K562 (cell line): ENCODE measurements around the gene CLDN15. TPM values are rescaled to one million over a fixed set of nuclear protein-coding genes. Genes with fewer than 3 reads are reported as not detected.
A peak's percentile ranks its signal among the peaks of the same experiment; 100 is the strongest.

Experiments
- ATAC-seq: fragments of 200-7000 bp; cut with Tn5 transposase; 3 replicates; pipeline ENCODE4 v1.9.1; 2020; ENCODE audit warnings: moderate library complexity
- BruUV-seq: library from RNA; stranded (reverse); fragments of 400-500 nt; replicated peaks from 2 replicates; lab custom pipeline; 2021; lab: Mats Ljungman, UMichigan
- CTCF ChIA-PET: fragments of 300-600 bp; formaldehyde crosslinking; extraction: SDS; loops from one replicate; lab custom pipeline; 2021; ENCODE audit warnings: low intra/inter-chr PET ratio; lab: Yijun Ruan, JAX
- POLR2A ChIA-PET: fragments of 300-600, 350-650 bp; sonication (Branson Sonifier 250); formaldehyde crosslinking; extraction: SDS; loops from one replicate; lab custom pipeline; 2021; ENCODE audit warnings: antibody characterized with exemption, inconsistent platforms; lab: Yijun Ruan, JAX
- DNase-seq, 4 experiments: peaks; one replicate each; pipeline versions ENCODE4 v3.0.0 to v3.0.0-alpha.2; 2011 to 2018; ENCODE audit warnings: low spot score in 3 of 4, mixed read lengths in 3 of 4; ENCODE audit errors: extremely low read depth in 1 of 4
- FAIRE-seq: peaks from 2 replicates; lab custom pipeline; 2011; peaks lifted over from hg19 to GRCh38; lab: Jason Lieb, UNC
- H2AFZ ChIP-seq: 2 replicates; pipeline ENCODE4 v1.6.0; 2011; ENCODE audit warnings: low read depth, low read length, control low read depth, inconsistent platforms
- H3K27ac ChIP-seq: fragments of 200-600 bp; 3 replicates; pipeline ENCODE4 v1.8.0; 2011; ENCODE audit warnings: low read depth, mild to moderate bottlenecking, control low read depth, inconsistent platforms, low read length, moderate library complexity, mixed read lengths; ENCODE audit errors: extremely low read depth
- H3K27me3 ChIP-seq, 2 experiments: fragments of 300-600 bp in 1 of 2; 2 replicates in 1 of 2; 3 replicates in 1 of 2; pipeline versions ENCODE4 v1.6.0 to v1.8.0; 2011; ENCODE audit warnings: inconsistent platforms in 2 of 2, low read length in 2 of 2, mild to moderate bottlenecking in 1 of 2, mixed read lengths in 1 of 2, moderate library complexity in 1 of 2; ENCODE audit not compliant: control insufficient read depth in 2 of 2, insufficient read depth in 2 of 2
- H3K36me3 ChIP-seq: fragments of 300-600 bp; 3 replicates; pipeline ENCODE4 v1.8.0; 2011; ENCODE audit warnings: mild to moderate bottlenecking, low read length, inconsistent platforms; ENCODE audit not compliant: control insufficient read depth, insufficient read depth
- H3K4me1 ChIP-seq, 2 experiments: fragments of 200-600 bp in 1 of 2; replicated peaks in 1 of 2; 2 replicates in 1 of 2; 3 replicates in 1 of 2; pipeline versions ENCODE4 v1.5.1 to v1.8.0; 2011; ENCODE audit warnings: inconsistent platforms in 2 of 2, low read length in 2 of 2, mild to moderate bottlenecking in 1 of 2, mixed read lengths in 1 of 2, moderate library complexity in 1 of 2; ENCODE audit not compliant: control insufficient read depth in 2 of 2, insufficient read depth in 2 of 2
- H3K4me2 ChIP-seq: 2 replicates; pipeline ENCODE4 v1.6.1; 2011; ENCODE audit warnings: low read length, control low read depth, inconsistent platforms, mixed read lengths; ENCODE audit not compliant: insufficient read depth
- H3K4me3 ChIP-seq: fragments of 200-600 bp; sonication (generic), shearing (Covaris generic); 2 replicates; pipeline ENCODE4 v1.5.1; 2016; ENCODE audit warnings: control low read depth, inconsistent platforms
- H3K79me2 ChIP-seq: fragments of 200-600 bp; 3 replicates; pipeline ENCODE4 v1.8.0; 2011; ENCODE audit warnings: low read length, inconsistent platforms; ENCODE audit not compliant: control insufficient read depth, insufficient read depth
- H3K9ac ChIP-seq, 2 experiments: 2 replicates each; pipeline versions ENCODE4 v1.6.0 to v1.6.1; 2011; ENCODE audit warnings: low read depth in 2 of 2, low read length in 2 of 2, control low read depth in 1 of 2, inconsistent platforms in 1 of 2, mild to moderate bottlenecking in 1 of 2, mixed read lengths in 1 of 2; ENCODE audit not compliant: insufficient read depth in 1 of 2
- H3K9me1 ChIP-seq: one replicate; pipeline ENCODE4 v1.6.0; 2011; ENCODE audit warnings: inconsistent platforms, mild to moderate bottlenecking, low read length, moderate library complexity; ENCODE audit not compliant: control insufficient read depth, insufficient read depth
- H3K9me3 ChIP-seq: replicated peaks from 2 replicates; pipeline ENCODE4 v1.5.1; 2011; ENCODE audit warnings: low read depth, low read length, inconsistent platforms; ENCODE audit not compliant: control insufficient read depth, insufficient read depth
- H4K20me1 ChIP-seq: replicated peaks from 2 replicates; pipeline ENCODE4 v1.6.1; 2011; ENCODE audit warnings: low read length, inconsistent platforms, mixed read lengths; ENCODE audit not compliant: control insufficient read depth, insufficient read depth
- BHLHE40 ChIP-seq: IDR thresholded peaks from 2 replicates; pipeline ENCODE4 v1.6.1; 2011; ENCODE audit warnings: low read length, improper control_type of control experiment
- C11orf30 ChIP-seq: fragments of 450-650 bp; IDR thresholded peaks from 2 replicates; pipeline ENCODE4 v1.6.1; 2016; ENCODE audit warnings: low read depth, mild to moderate bottlenecking
- L3MBTL2 ChIP-seq: fragments of 450-650 bp; IDR thresholded peaks from 2 replicates; pipeline ENCODE4 v1.6.1; 2016; ENCODE audit warnings: mild to moderate bottlenecking, moderate library complexity
- MECOM ChIP-seq: fragments of 250-450 bp; sonication (Bioruptor Pico); IDR thresholded peaks from 2 replicates; pipeline ENCODE4 v1.8.0; 2022; ENCODE audit warnings: inconsistent platforms
- RBBP5 ChIP-seq: fragments of 200-600 bp; sonication (generic); IDR thresholded peaks from 2 replicates; pipeline ENCODE4 v1.6.1; 2012; ENCODE audit warnings: borderline replicate concordance, mild to moderate bottlenecking, low read length, control low read depth, inconsistent platforms; ENCODE audit not compliant: insufficient read depth, poor library complexity, severe bottlenecking
- RHOXF2B ChIP-seq: fragments of 250-450 bp; sonication (Bioruptor Pico); conservative IDR thresholded peaks from 2 replicates; pipeline ENCODE4 v1.5.1; 2021
- SIN3A ChIP-seq, 2 experiments: fragments of 150-350 bp in 1 of 2; IDR thresholded peaks; 2 replicates each; pipeline ENCODE4 v1.6.1; 2011 to 2016; ENCODE audit warnings: borderline replicate concordance in 2 of 2, low read depth in 2 of 2, low read length in 2 of 2, mild to moderate bottlenecking in 2 of 2, moderate library complexity in 2 of 2; ENCODE audit not compliant: control insufficient read depth in 1 of 2
- TBP ChIP-seq: optimal IDR thresholded peaks from 2 replicates; pipeline ENCODE3; 2011; ENCODE audit warnings: low read depth, low read length, improper control_type of control experiment
- ZNF12 ChIP-seq: sonication (generic); formaldehyde crosslinking; IDR thresholded peaks from 2 replicates; pipeline ENCODE4 v1.4.0; 2020; ENCODE audit warnings: mild to moderate bottlenecking, missing genetic modification reagents
- ZNF316 ChIP-seq: fragments of 450-650 bp; IDR thresholded peaks from 2 replicates; pipeline ENCODE4 v1.6.1; 2016
- ZSCAN29 ChIP-seq: fragments of 450-650 bp; IDR thresholded peaks from 2 replicates; pipeline ENCODE4 v1.6.1; 2017
- WGBS: fragments of 100-300 bp; shearing (Covaris generic); methylation state at CpG from one replicate; pipeline ENCODE4 v1.1.6; 2016; ENCODE audit warnings: low coverage, mixed read lengths; ENCODE audit not compliant: insufficient coverage; ENCODE audit errors: missing lambda C conversion rate; 5-methylcytosine and 5-hydroxymethylcytosine counted together
- in situ Hi-C: fragments of 300-500 bp; cut with MboI; formaldehyde crosslinking; loops from 4 replicates; pipeline ENCODE4 v1.15.0; 2018; ENCODE audit warnings: inconsistent platforms, mixed read lengths
- intact Hi-C: fragments of 100-400 bp; cut with micrococcal nuclease; formaldehyde crosslinking; loops from 2 replicates; pipeline ENCODE4 v1.14.2; 2022
- polyA plus RNA-seq, 8 experiments: library from polyadenylated mRNA; depleted of rRNA in 4 of 8; stranded (reverse) in 5 of 8; unstranded in 3 of 8; fragments of >200 nt; fragmentation: Nextera tagmentation in 2 of 8; fragmentation: Illumina TruSeq in 1 of 8; extraction: Ambion mirVana in 2 of 8; extraction: Trizol in 1 of 8; gene quantifications; 2 replicates each; pipeline versions ENCODE4 v1.2.1 to v1.2.3, GENCODE V29; 2011 to 2014; ENCODE audit warnings: inconsistent platforms in 1 of 8, missing spikeins in 1 of 8
- total RNA-seq, 7 experiments: library from RNA; depleted of rRNA in 6 of 7; stranded (reverse); fragments of >200 nt in 6 of 7; fragmentation: Illumina TruSeq in 2 of 7; extraction: Trizol in 2 of 7; gene quantifications; 2 replicates each; pipeline versions ENCODE4 v1.2.1 to v1.2.3, GENCODE V29; 2011 to 2021; ENCODE audit warnings: low replicate concordance in 1 of 7
- TF ChIP-seq, protein P1 (sequence below): fragments of 450-650 bp; conservative IDR thresholded peaks from 2 replicates; pipeline ENCODE4 v1.6.1; 2016; ENCODE audit warnings: missing genetic modification characterization, low read depth, mild to moderate bottlenecking, missing compliant biosample characterization, moderate library complexity
- TF ChIP-seq, protein P2 (sequence below): fragments of 250-450 bp; sonication (Bioruptor Pico); IDR thresholded peaks from 2 replicates; pipeline ENCODE4 v1.9.0; 2021; ENCODE audit warnings: mild to moderate bottlenecking
- TF ChIP-seq, protein P3 (sequence below): sonication (generic); formaldehyde crosslinking; IDR thresholded peaks from 2 replicates; pipeline ENCODE4 v1.5.0; 2020; ENCODE audit warnings: missing genetic modification reagents
- TF ChIP-seq, protein P4 (sequence below), 2 experiments: IDR thresholded peaks; 2 replicates each; pipeline ENCODE4 v1.6.1; 2011; ENCODE audit warnings: borderline replicate concordance in 1 of 2, control low read depth in 1 of 2, low read depth in 1 of 2, low read length in 1 of 2, mild to moderate bottlenecking in 1 of 2, mixed read lengths in 1 of 2, moderate library complexity in 1 of 2; ENCODE audit not compliant: insufficient read depth in 1 of 2, insufficient read length in 1 of 2, poor library complexity in 1 of 2, severe bottlenecking in 1 of 2; ENCODE audit errors: extremely low read depth in 1 of 2
- TF ChIP-seq, protein P5 (sequence below), 2 experiments: fragments of 450-650 bp; IDR thresholded peaks; 2 replicates each; pipeline ENCODE4 v1.6.1; 2016

CLDN15 gene
- total and polyA plus RNA-seq, 9 of the 15 experiments (the other 6 are each of a cell fraction or from before 2014, with no cell fraction given): 0.32 to 14.5 (median 7.4) TPM

DNA sequence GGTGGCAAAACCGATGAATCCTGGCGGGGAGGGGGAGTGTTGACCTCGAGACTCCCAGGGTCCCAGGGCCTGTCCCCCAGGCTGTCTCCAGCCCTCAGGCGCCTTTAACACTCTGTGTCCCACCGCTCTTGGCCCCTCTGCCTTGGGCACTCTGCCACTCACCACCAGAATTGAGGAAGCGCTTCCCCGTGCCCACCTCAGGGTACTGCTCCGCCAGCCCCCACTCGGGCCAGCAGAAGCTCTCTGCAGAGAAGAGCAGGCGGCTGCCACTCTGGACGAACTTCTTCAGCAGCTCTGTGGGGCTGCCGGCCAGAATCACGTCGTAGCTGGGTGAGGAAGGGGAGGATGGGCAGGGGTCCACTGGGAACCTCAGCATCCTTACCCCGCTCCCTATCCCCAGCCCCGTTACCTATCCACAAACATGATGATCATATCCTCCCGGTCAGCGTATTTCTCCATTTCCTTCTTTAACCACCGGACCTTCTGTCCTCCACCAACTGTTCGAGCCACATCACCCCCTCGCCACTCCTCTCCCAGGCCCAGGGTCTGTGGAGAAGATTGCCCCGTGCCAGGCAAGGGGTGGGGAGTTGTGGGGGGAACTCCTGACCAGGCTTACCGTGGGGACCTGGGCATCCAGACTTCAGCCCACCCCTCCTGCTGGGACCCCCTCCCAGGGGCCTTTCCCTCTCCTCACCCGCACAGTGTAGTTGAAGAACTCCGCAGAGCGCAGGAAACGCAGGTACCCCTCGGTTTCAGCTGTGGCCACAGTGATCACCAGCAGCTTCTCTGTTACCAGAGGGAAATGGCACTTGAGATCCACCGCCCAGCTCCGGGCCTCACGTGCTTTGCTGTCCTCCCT, 21.4 kb downstream of the CLDN15 start:
- 69% methylated on average over 29 of the region's 31 CpGs for WGBS
- Histone ChIP-seq H3K79me2 (peaks cover 40% of the 10 kb centered on the region), H3K4me1 (peaks cover 22 to 42% of the 10 kb centered on the region in 2 experiments), H3K36me3 (peaks cover 44% of the 10 kb centered on the region; the same call in 2 of the 3 replicates), H3K9ac (peak overlapping the region; percentile 88 to 92), H4K20me1 (no peaks in the 10 kb centered on the region), H3K27me3 (no peaks in the 10 kb centered on the region), H3K4me2 (peak overlapping the region; percentile 96), H3K9me3 (no peaks in the 10 kb centered on the region), H2AFZ (peak overlapping the region; percentile 97), H3K9me1 (no peaks in the 10 kb centered on the region), H3K27ac (peak overlapping the region; percentile 95), H3K4me3 (peak overlapping the region; percentile 67)
- FAIRE-seq: peak; percentile 23
- ChIA-PET POLR2A (interaction anchor here (0.8 to 2.4 kb wide), 6 partner anchors 12 to 24 kb away, joined by 3 to 8 read pairs (median 4); no protein-coding TSS in a partner anchor), CTCF (interaction anchor here (0.9 kb wide), 1 partner anchor 27 kb away, joined by 3 read pairs; no protein-coding TSS in a partner anchor)
- ATAC-seq: peak; percentile 7
- intact Hi-C loops: no loop called here
- peak in 1 of 4 experiments; percentile 45 for DNase-seq
- TSS peak; percentile 65 for BruUV-seq
- in situ Hi-C loops: no loop called here
- TF ChIP-seq RBBP5 (no peak), MECOM (CRISPR knock-in tag) (no peak), SIN3A (IDR thresholded peaks at IDR 0.05; ENCODE audit: borderline replicate concordance in 2 of 2, control insufficient read depth in 1 of 2, low read depth in 2 of 2, low read length in 2 of 2) (peak in 1 of 2 experiments; percentile 69; a peak in 1 of 4 replicates), C11orf30 (peak; percentile 32; the same call in 1 of the 2 replicates), RHOXF2B (CRISPR knock-in tag) (no peak), ZNF316 (peak; percentile 58), TBP (peak; percentile 16), BHLHE40 (peak; percentile 92), L3MBTL2 (no peak), ZSCAN29 (no peak), ZNF12 (CRISPR knock-in tag) (no peak)
- TF ChIP-seq, protein P1, sequence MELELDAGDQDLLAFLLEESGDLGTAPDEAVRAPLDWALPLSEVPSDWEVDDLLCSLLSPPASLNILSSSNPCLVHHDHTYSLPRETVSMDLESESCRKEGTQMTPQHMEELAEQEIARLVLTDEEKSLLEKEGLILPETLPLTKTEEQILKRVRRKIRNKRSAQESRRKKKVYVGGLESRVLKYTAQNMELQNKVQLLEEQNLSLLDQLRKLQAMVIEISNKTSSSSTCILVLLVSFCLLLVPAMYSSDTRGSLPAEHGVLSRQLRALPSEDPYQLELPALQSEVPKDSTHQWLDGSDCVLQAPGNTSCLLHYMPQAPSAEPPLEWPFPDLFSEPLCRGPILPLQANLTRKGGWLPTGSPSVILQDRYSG (tag): no peak
- TF ChIP-seq, protein P2, sequence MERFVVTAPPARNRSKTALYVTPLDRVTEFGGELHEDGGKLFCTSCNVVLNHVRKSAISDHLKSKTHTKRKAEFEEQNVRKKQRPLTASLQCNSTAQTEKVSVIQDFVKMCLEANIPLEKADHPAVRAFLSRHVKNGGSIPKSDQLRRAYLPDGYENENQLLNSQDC (CRISPR knock-in tag): no peak
- TF ChIP-seq, protein P3, sequence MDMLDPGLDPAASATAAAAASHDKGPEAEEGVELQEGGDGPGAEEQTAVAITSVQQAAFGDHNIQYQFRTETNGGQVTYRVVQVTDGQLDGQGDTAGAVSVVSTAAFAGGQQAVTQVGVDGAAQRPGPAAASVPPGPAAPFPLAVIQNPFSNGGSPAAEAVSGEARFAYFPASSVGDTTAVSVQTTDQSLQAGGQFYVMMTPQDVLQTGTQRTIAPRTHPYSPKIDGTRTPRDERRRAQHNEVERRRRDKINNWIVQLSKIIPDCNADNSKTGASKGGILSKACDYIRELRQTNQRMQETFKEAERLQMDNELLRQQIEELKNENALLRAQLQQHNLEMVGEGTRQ: peak; percentile 20; the same call in 1 of the 2 replicates
- TF ChIP-seq, protein P4, sequence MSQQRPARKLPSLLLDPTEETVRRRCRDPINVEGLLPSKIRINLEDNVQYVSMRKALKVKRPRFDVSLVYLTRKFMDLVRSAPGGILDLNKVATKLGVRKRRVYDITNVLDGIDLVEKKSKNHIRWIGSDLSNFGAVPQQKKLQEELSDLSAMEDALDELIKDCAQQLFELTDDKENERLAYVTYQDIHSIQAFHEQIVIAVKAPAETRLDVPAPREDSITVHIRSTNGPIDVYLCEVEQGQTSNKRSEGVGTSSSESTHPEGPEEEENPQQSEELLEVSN (IDR thresholded peaks at IDR 0.05; ENCODE audit: borderline replicate concordance in 1 of 2, extremely low read depth in 1 of 2, insufficient read depth in 1 of 2, insufficient read length in 1 of 2, low read depth in 1 of 2, low read length in 1 of 2, poor library complexity in 1 of 2, severe bottlenecking in 1 of 2): peak; percentile 82 to 94
- TF ChIP-seq, protein P5, sequence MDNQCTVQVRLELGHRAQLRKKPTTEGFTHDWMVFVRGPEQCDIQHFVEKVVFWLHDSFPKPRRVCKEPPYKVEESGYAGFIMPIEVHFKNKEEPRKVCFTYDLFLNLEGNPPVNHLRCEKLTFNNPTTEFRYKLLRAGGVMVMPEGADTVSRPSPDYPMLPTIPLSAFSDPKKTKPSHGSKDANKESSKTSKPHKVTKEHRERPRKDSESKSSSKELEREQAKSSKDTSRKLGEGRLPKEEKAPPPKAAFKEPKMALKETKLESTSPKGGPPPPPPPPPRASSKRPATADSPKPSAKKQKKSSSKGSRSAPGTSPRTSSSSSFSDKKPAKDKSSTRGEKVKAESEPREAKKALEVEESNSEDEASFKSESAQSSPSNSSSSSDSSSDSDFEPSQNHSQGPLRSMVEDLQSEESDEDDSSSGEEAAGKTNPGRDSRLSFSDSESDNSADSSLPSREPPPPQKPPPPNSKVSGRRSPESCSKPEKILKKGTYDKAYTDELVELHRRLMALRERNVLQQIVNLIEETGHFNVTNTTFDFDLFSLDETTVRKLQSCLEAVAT (IDR thresholded peaks at IDR 0.05): no peak
